ENCODE measurements around the gene BRIP1.

BRIP1 gene

DNA sequence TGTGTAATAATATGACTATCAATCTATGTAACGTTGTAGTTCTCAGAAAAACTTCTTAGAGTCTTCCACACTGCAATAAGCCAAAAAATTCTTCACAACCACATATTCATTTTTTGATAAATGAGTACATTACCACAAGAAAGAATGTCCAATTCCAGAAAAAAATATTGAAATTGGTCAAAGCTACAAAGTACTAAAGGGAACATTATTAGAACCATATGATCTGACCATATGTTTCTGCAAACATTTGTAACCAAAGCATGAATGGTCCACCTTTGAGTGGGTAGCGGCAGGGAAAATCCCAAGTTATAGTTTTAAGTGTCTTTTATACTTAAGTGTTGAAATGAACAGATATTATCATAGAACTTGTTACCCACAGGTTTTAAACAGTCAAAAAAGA, 200.6 kb downstream of the BRIP1 start:
- TF ChIP-seq, protein P1, sequence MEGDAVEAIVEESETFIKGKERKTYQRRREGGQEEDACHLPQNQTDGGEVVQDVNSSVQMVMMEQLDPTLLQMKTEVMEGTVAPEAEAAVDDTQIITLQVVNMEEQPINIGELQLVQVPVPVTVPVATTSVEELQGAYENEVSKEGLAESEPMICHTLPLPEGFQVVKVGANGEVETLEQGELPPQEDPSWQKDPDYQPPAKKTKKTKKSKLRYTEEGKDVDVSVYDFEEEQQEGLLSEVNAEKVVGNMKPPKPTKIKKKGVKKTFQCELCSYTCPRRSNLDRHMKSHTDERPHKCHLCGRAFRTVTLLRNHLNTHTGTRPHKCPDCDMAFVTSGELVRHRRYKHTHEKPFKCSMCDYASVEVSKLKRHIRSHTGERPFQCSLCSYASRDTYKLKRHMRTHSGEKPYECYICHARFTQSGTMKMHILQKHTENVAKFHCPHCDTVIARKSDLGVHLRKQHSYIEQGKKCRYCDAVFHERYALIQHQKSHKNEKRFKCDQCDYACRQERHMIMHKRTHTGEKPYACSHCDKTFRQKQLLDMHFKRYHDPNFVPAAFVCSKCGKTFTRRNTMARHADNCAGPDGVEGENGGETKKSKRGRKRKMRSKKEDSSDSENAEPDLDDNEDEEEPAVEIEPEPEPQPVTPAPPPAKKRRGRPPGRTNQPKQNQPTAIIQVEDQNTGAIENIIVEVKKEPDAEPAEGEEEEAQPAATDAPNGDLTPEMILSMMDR (IDR thresholded peaks at IDR 0.05; ENCODE audit: control extremely low read depth, extremely low read depth, low read depth, missing control alignments), result no peak
- ChIA-PET POLR2A (no interaction called here), CTCF (interaction anchor here (0.9 kb wide), 1 partner anchor 10 kb away, joined by 3 read pairs; no protein-coding TSS in a partner anchor)
- no peak for DNase-seq (ENCODE audit: extremely low spot score)

DNA sequence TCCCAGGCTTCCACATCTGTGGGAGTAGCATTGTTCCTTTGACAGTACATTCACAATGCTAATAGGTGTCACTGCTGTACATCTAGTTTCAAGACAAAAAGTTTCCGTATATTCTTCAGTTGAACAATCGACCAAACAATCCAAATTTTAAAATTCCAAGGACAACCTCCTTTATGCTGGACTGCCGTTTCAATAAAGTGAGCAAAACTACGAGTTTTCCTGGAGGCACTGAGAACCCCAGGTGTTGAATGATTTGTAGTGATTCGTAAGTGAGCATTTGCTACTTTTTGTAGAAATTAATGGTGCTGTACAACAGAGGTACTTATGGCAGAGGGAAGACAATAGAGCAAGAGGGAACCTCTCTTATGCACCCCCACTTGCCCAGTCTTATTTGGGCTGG, 201.1 kb downstream of the BRIP1 start:
- DNase-seq (ENCODE audit: extremely low spot score), result no peak
- ChIA-PET POLR2A (no interaction called here), CTCF (no interaction called here)
- TF ChIP-seq, protein P1 (IDR thresholded peaks at IDR 0.05; ENCODE audit: control extremely low read depth, extremely low read depth, low read depth, missing control alignments), result no peak

DNA sequence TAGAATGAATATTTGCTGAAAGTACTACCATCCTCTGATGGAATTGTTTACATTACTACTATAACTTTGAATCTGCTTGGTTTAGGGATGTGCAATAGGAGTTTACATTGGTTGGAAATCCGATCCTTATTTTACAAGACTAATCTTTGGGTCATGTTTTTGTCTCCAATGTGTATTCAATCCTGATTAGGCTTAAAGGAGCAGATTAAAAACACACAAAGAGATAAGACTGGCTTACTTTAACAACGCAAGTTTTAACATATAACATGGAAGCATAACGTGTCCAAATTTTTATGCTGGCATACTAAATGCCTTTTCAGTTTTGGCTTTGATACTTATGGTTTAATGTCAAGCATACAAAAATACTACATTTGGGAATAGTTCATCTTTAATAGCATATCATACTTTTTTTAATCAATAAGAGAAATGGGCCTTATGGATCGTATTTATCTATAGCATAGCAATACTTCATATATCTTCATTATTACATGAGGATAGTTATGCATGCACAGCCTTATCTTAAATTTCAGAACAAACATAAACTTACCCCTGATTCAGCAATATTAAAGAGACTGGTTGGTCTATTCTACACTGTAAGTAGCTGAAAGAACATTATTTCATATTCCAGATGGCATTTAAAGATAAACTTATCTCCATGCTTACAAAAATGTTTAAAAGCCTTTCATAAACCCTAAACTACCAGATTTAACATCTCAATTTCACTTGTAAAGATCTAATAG, 202.4 kb downstream of the BRIP1 start:
- CTCF ChIA-PET, result no interaction called here
- POLR2A ChIA-PET, result no interaction called here
- no peak for DNase-seq (ENCODE audit: extremely low spot score)
- TF ChIP-seq, protein P1 (IDR thresholded peaks at IDR 0.05; ENCODE audit: control extremely low read depth, extremely low read depth, low read depth, missing control alignments), result no peak

DNA sequence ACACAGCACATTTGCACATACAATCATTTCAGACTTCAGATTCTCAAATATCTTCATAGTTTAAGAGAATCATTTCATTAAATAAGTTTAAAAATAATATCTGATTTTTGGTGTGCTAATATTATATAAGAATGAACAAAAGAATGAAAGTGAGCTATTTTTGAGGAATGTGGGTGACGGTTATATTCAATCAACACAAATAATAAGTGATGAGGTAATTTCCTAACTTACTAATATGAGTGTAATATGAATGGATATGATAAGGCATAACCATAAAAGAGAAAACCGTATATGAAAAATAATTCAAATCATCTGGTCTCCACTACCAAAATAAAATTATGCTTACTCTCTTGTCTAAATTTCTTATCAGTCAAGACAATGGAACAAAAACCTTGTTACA, 203.9 kb downstream of the BRIP1 start:
- TF ChIP-seq, protein P1 (IDR thresholded peaks at IDR 0.05; ENCODE audit: control extremely low read depth, extremely low read depth, low read depth, missing control alignments), result no peak
- no peak for DNase-seq (ENCODE audit: extremely low spot score)
- POLR2A ChIA-PET, result no interaction called here
- CTCF ChIA-PET, result interaction anchor here (0.9 to 1.5 kb wide), 4 partner anchors 10 to 24 kb away, joined by 3 read pairs; no protein-coding TSS in a partner anchor

DNA sequence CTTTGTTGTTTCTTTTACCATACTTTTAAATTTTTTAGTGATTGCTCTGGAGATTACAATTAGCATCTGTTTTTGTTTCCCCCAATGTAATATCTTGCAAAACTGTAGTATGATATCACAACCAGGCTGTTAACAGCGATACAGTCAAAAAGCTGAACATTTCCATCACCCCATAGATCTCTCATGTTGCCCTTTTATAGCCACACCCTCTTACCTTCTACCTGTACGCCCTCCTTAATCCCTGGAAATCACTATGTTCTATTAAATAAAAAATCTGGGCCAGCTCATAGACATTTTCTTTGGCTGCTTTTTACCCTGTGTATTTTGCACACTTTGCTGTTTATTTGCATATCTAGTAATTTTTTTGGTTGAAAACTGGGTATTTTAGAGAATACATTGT, 205.1 kb downstream of the BRIP1 start:
- POLR2A ChIA-PET, result no interaction called here
- CTCF ChIA-PET, result interaction anchor here (1.0 to 1.5 kb wide), 4 partner anchors 11 to 27 kb away, joined by 3 read pairs; no protein-coding TSS in a partner anchor
- TF ChIP-seq, protein P1 (IDR thresholded peaks at IDR 0.05; ENCODE audit: control extremely low read depth, extremely low read depth, low read depth, missing control alignments), result no peak
- DNase-seq (ENCODE audit: extremely low spot score), result no peak

DNA sequence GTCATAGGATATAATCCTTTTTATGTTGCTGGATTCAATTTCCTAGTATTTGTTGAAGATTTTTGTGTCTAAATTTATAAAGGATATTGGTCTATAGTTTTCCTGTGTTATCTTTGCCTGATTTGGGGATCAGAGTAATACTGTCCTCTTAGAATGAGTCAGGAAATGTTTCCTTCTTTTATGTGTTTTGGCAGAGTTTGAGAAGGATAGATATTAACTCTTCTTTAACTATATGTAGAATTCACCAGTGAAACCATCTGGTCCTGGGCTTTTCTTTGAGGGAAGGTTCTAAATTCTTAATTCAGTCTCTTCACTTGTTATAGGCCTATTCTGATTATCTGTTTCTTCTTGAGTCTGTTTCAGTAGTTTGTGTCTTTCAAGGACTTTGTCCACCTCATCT, 206.0 kb downstream of the BRIP1 start:
- CTCF ChIA-PET, result interaction anchor here (1.0 to 1.3 kb wide), 2 partner anchors 15 to 27 kb away, joined by 3 read pairs; no protein-coding TSS in a partner anchor
- POLR2A ChIA-PET, result no interaction called here
- TF ChIP-seq, protein P1 (IDR thresholded peaks at IDR 0.05; ENCODE audit: control extremely low read depth, extremely low read depth, low read depth, missing control alignments), result no peak
- DNase-seq (ENCODE audit: extremely low spot score), result no peak

All from GM10248 (cell line).